H1 (cell line): ENCODE data around the gene CXCR3. TPM values are rescaled to one million over a fixed set of nuclear protein-coding genes. Genes with fewer than 3 reads are reported as not detected.

Source experiments
- CHD2 ChIP-seq: IDR thresholded peaks from 2 replicates; pipeline ENCODE4 v1.6.1; 2012; ENCODE audit warnings: low read length, improper control_type of control experiment
- FOSL1 ChIP-seq: IDR thresholded peaks from 2 replicates; pipeline ENCODE4 v1.6.1; 2011; ENCODE audit warnings: mild to moderate bottlenecking, low read depth, low read length, moderate library complexity; ENCODE audit not compliant: insufficient read depth
- JUND ChIP-seq: IDR thresholded peaks from 2 replicates; pipeline ENCODE4 v1.6.1; 2011; ENCODE audit warnings: mild to moderate bottlenecking, improper control_type of control experiment, low read length
- polyA plus RNA-seq, 7 experiments: library from polyadenylated mRNA; depleted of rRNA in 3 of 7; stranded (reverse) in 5 of 7; unstranded in 2 of 7; fragments of >200 nt in 5 of 7; fragments of 200-250 nt in 2 of 7; gene quantifications; 1 replicate in 5 of 7; 2 replicates in 1 of 7; 4 replicates in 1 of 7; pipeline versions ENCODE4 v1.2.1 to v1.2.3, GENCODE V29; 2011 to 2013; ENCODE audit warnings: missing spikeins in 2 of 7, mixed read lengths in 2 of 7
- total RNA-seq: library from RNA; stranded (reverse); fragmentation: NEBNext Ultra II Directional; extraction: Animal tissue kit (Norgen Biotek cat#: 25700); gene quantifications from 2 replicates; pipeline ENCODE4 v1.2.1, GENCODE V29; 2021

CXCR3 gene
- total and polyA plus RNA-seq, 2 of the 8 experiments (the other 6 are each of a cell fraction or from before 2014, with no cell fraction given) = not detected

GRCh38 chrX:71615954-71616353 lies 2.4 kb downstream of the CXCR3 start (continued):
- no peak for TF ChIP-seq JUND
- TF ChIP-seq CHD2 = no peak
- no peak for TF ChIP-seq FOSL1
- TF ChIP-seq, all 59 proteins: peak for 0
